A673 (cell line): ENCODE results near the gene CDK11B.
"Not testable (repeated sequence)": the region's sequence is repeated elsewhere in the genome, so short reads cannot be mapped to it uniquely, and the experiment has no call there.

Experiments
- EZH2 ChIP-seq: fragments of 200-600 bp; sonication (generic); IDR thresholded peaks from 2 replicates; pipeline ENCODE4 v1.6.1; 2017; ENCODE audit warnings: borderline replicate concordance, low read depth, mild to moderate bottlenecking, mixed read lengths, antibody characterized with exemption, low read length; ENCODE audit not compliant: poor library complexity, severe bottlenecking
- TF ChIP-seq, protein P1 (sequence below): fragments of 300-800, 200-600 bp; sonication (generic); conservative IDR thresholded peaks from 2 replicates; pipeline ENCODE4 v1.5.1; 2017; ENCODE audit warnings: low read depth, mild to moderate bottlenecking, antibody characterized with exemption, low read length, moderate library complexity, mixed read lengths

- TF ChIP-seq, protein P1, sequence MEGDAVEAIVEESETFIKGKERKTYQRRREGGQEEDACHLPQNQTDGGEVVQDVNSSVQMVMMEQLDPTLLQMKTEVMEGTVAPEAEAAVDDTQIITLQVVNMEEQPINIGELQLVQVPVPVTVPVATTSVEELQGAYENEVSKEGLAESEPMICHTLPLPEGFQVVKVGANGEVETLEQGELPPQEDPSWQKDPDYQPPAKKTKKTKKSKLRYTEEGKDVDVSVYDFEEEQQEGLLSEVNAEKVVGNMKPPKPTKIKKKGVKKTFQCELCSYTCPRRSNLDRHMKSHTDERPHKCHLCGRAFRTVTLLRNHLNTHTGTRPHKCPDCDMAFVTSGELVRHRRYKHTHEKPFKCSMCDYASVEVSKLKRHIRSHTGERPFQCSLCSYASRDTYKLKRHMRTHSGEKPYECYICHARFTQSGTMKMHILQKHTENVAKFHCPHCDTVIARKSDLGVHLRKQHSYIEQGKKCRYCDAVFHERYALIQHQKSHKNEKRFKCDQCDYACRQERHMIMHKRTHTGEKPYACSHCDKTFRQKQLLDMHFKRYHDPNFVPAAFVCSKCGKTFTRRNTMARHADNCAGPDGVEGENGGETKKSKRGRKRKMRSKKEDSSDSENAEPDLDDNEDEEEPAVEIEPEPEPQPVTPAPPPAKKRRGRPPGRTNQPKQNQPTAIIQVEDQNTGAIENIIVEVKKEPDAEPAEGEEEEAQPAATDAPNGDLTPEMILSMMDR: not testable (repeated sequence)
- not testable (repeated sequence) for TF ChIP-seq EZH2
These were observed 41.8 kb upstream of the CDK11B start for GRCh38 chr1:1700557-1700956.
